ENCODE results near the gene ZNF425. TPM values are rescaled to one million over a fixed set of nuclear protein-coding genes. Genes with fewer than 3 reads are reported as not detected.

Gene ZNF425
- total and polyA plus RNA-seq, 9 of the 15 experiments (the other 6 are each of a cell fraction or from before 2014, with no cell fraction given), result 0.03 to 0.89 (median 0.54) TPM

- Histone ChIP-seq H3K27me3 (ENCODE audit: control insufficient read depth in 2 of 2, insufficient read depth in 2 of 2, low read length in 2 of 2) (peaks cover 0 to 2% of the 10 kb centered on the region in 2 experiments; a peak in 1 of 5 replicates), H3K4me1 (replicated peaks in 1 of 2; ENCODE audit: control insufficient read depth in 2 of 2, insufficient read depth in 2 of 2, low read length in 2 of 2) (peaks cover 19 to 26% of the 10 kb centered on the region in 2 experiments), H3K9me3 (replicated peaks; ENCODE audit: control insufficient read depth, insufficient read depth, low read depth, low read length) (peaks cover 2% of the 10 kb centered on the region), H3K27ac (ENCODE audit: extremely low read depth, low read depth, low read length) (peak overlapping the region; percentile 81), H3K4me3 (peak overlapping the region; percentile 98), H3K9me1 (ENCODE audit: control insufficient read depth, insufficient read depth, low read length) (no peaks in the 10 kb centered on the region), H3K4me2 (ENCODE audit: insufficient read depth, low read length) (peak overlapping the region; percentile 100), H3K9ac (ENCODE audit: insufficient read depth in 1 of 2, low read depth in 2 of 2, low read length in 2 of 2) (peak overlapping the region; percentile 96 to 100), H2AFZ (ENCODE audit: low read depth, low read length) (peak overlapping the region; percentile 99), H3K36me3 (ENCODE audit: control insufficient read depth, insufficient read depth, low read length) (peaks cover 6% of the 10 kb centered on the region; the same call in 2 of the 3 replicates), H4K20me1 (replicated peaks; ENCODE audit: control insufficient read depth, insufficient read depth, low read length) (no peaks in the 10 kb centered on the region), H3K79me2 (ENCODE audit: control insufficient read depth, insufficient read depth, low read length) (peaks cover 31% of the 10 kb centered on the region)
- POLR2A ChIA-PET, result interaction anchor here (0.6 to 4.6 kb wide), 15 partner anchors 10 to 550 kb away, joined by 3 to 34 read pairs (median 3); partner anchors contain the start of gene ZNF398
- BruUV-seq (replicated peaks), result no TSS peak
- CTCF ChIA-PET (ENCODE audit: low intra/inter-chr PET ratio), result interaction anchor here (0.6 to 2.5 kb wide), 4 partner anchors 15 to 372 kb away, joined by 4 to 23 read pairs (median 4); partner anchors contain the start of genes ZNF398 and ZNF746
- peak in 1 of 4 experiments; percentile 16 for DNase-seq (ENCODE audit: extremely low read depth in 1 of 4, low spot score in 3 of 4)
- WGBS (ENCODE audit: insufficient coverage, low coverage, missing lambda C conversion rate), result 5% methylated on average over 19 of the region's 21 CpGs
- FAIRE-seq, result no peak
- ATAC-seq, result 0 out of 3 replicates have a peak, but pooled peaks have one; percentile 0
- in situ Hi-C loops (cut with MboI) (no loop called here), intact Hi-C loops (cut with micrococcal nuclease) (loop anchor here (5.0 kb wide), 1 partner anchor 72 kb away; the partner anchor contains the start of gene ZNF282)
- TF ChIP-seq BRD4 (IDR thresholded peaks at IDR 0.05), result peak; percentile 14; the same call in 1 of the 2 replicates
- no peak for TF ChIP-seq ZKSCAN3 (CRISPR knock-in tag; IDR thresholded peaks at IDR 0.05)
- no peak for TF ChIP-seq DACH1 (IDR thresholded peaks at IDR 0.05; ENCODE audit: partially characterized antibody)
- 0 out of 4 replicates have a peak, but pooled peaks of 1 of the 2 experiments have one; percentile 58 for TF ChIP-seq UBTF (IDR thresholded peaks at IDR 0.05; ENCODE audit: borderline replicate concordance in 1 of 2, low read depth in 2 of 2, low read length in 2 of 2)
- 0 out of 2 replicates have a peak, but pooled peaks have one; percentile 39 for TF ChIP-seq SMARCE1 (IDR thresholded peaks at IDR 0.05)
- TF ChIP-seq ZNF764 (CRISPR knock-in tag; IDR thresholded peaks at IDR 0.05; ENCODE audit: low read depth), result no peak
- 0 out of 2 replicates have a peak, but pooled peaks have one; percentile 18 for TF ChIP-seq SMARCA4 (IDR thresholded peaks at IDR 0.05)
- TF ChIP-seq HINFP (tag; conservative IDR thresholded peaks at IDR 0.05; ENCODE audit: low read depth), result 0 out of 2 replicates have a peak, but pooled peaks have one; percentile 10
- no peak for TF ChIP-seq NFYB (IDR thresholded peaks at IDR 0.05; ENCODE audit: extremely low read depth, insufficient read length)
- TF ChIP-seq FOXA3 (CRISPR knock-in tag; conservative IDR thresholded peaks at IDR 0.05 in 1 of 2, IDR thresholded peaks at IDR 0.05 in 1 of 2), result peak in 1 of 2 experiments; percentile 13; a peak in 1 of 4 replicates
Measured at GRCh38 chr7:149125189-149125862, 798 bp downstream of the ZNF425 start.

Data from K562 (cell line).